GM21515 (cell line): ENCODE data around the gene PRKN.

ENCODE experiments used
- ATAC-seq: cut with Tn5 transposase; IDR thresholded peaks from one replicate; pipeline ENCODE4 v1.9.1; 2021; ENCODE audit not compliant: unreplicated experiment

The PRKN gene

DNA sequence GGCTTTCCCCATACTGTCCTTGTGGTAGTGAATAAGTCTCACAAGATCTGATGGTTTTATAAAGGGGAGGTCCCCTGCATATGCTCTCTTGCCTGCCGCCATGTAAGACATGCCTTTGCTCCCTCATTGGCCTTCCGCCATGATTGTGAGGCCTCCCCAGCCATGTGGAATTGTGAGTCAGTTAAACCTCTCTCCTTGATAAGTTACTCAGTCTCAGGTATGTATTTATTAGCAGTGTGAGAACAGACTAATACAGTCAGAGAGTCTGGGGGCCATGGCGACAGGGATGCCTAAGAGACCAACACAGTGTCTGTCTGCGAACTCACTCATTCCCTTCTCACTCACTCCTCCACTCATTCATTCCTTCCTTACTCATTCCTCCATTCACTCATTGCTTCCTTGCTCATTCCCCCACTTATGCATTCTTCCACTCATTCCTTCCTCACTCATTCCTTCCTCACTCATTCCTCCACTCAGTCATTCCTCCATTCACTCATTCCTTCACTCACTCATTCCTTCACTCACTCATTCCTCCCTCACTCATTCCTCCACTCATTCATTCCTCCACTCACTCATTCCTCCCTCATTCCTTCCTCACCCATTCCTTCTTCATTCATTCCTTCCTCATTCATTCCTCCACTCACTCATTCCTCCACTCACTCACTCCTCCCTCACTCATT is 1316.2 kb downstream of the PRKN start:
- no peak for ATAC-seq

DNA sequence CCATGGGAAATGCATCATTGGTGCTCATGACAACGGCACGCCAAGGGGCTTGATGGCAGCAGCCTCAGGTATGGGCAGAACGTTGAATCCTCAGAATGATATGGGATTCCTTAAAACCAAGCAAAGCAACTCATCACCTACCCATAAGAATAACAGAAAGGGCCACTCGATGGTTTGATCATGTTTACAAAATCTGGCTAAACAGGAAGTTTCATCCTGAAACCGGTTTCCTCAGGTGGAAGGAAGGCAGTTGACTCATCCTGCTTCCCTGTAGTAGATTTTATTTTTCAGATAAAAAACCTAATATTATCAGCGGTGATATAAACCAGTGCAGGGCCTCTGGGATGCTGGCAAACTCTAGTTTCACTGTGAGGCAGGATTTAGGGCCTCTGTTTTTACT is 1316.8 kb downstream of the PRKN start:
- ATAC-seq = no peak

DNA sequence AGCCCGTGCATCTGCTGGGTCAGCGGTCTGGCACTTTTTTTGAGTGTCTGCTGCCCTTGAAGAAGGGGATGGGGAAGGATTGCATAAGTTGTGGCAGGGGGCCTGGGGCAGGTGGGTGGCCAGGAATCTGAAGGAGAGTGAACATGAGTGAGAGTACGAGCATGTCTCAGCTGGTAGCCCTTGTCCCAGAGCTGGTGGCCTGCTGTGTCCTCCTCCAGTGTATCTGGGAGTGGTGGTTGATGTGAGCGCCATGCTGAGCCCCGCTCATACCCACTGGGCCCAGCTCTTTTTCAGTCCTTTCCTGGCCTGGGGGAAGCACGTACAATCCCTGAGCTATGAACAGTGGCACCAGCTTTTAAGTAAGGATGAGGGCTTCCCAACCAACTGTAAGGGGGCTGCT is 1317.5 kb downstream of the PRKN start:
- ATAC-seq = no peak

DNA sequence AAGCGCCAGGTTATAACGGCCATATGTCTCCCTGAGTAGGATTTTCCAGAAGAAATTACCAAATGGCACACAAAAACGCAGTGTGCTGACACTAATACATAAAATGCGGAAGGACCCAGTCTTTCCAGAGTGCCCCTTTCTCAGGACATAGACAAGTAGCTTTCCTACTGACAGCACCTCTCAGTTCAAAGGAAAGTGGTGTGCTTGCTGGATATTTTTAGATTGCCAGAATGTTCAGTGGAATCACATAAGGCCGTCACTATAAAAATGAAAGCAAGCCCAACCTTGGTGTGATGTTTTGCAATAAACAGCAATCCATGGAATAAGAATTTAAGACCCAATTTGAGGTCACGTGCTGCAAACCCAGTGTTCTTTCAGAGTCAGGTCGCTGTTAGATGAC is 1318.2 kb downstream of the PRKN start:
- no peak for ATAC-seq

DNA sequence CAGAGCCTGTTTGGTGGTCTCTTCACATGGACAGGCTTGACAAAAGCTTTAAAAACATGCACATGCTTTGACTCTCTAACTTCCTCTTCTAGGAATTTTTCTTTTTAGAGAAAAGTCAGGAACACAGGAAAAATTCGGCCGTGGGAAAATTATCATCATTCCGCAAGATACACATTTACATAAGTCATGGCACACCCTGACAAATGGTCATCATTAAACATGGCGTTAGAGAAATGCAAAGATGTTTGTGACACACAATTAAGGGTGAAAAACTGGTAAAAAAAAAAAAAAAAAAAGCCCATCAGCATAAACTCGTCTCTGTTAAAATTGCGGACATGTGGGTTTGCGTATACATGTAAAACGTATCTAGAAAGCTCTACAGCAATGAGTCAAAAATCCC is 1319.5 kb downstream of the PRKN start:
- ATAC-seq = no peak

DNA sequence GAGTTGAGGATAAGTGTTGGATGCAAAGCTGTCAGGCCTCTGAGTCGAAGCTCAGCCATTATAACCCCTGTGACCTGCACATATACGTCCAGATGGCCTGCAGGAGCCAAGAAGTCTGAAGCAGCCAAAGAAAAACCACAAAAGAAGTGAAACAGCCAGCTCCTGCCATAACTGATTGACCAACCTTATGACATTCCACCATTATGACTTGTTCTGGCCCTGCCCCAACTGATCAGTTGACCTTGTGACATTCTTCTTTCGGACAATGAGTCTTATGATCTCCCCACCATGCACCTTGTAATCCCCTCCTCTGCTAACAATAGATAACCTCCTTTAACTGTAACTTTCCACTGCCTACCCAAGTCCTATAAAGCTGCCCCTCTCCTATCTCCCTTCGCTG is 1320.0 kb downstream of the PRKN start:
- no peak for ATAC-seq

DNA sequence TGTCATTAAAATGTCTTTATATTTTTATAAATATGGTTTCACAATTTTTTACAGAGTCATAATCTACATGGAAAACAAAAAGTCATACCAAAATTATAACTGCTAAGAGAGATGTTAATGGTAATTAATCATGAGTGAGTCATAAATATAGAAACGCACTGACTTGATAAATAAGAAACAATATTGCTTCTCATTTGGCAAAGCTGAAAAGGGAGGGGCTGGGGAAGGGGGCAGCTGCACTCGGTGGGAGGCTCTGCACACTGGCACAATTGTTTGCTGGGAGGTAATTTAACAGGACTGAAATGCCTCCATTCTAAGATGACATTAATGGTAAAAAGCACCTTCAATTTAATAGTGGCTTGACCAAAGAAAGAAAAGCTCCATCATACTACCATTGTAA is 1320.5 kb downstream of the PRKN start:
- ATAC-seq = no peak

DNA sequence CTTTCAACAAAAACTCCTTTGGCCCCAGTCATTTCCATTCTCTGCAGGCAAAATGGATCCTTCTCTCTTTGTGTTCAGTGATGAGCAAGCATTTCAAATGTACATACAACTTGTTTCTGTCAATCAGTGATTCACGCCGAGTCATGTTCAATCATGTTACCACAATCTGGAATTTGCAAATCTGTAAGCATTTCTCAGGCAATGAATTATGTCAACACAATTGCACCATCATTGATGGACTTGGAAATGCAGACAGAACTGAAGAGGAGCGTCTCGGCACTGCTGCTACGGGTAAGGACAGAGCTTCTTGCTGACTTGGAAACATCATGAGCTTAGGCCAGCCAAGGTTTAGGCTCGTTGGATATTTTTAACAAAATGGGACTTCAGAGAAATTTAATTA is 1320.9 kb downstream of the PRKN start:
- no peak for ATAC-seq

DNA sequence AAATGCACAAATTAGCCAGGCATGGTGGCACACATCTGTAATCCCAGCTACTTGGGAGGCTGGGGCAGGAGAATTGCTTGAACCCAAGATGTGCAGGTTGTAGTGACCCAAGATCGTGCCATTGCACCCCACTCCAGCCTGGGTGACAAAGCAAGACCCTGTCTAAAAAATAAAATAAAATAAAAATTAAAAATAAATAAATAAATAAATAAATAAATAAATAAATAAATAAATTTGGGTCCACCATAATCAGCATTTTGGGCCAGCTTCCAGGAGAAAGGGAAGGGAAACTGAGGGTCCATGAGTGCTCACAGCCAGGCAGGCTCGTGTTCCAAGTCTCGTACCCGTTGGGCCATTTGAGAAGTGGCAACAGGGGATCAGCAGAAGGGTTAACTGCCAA is 1322.1 kb downstream of the PRKN start:
- ATAC-seq = no peak

DNA sequence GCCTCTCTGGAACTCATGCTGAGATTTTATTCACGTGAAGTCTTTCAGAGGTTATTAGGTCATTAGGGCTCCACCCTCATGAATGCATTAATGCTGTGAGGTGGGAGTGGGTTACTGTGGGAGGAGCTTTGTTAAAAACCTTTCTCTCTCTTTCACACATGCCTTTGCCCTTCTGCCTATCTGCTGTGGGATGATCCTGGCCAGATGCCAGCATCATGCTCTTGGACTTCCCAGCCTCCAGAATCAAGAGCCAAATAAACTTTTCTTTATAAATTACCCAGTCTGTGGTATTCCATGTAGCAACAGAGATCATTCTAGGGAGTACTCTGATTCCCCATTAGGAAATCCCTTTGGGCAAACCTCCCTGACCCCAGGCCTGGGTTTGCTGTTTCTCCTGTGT is 1323.8 kb downstream of the PRKN start:
- no peak for ATAC-seq

DNA sequence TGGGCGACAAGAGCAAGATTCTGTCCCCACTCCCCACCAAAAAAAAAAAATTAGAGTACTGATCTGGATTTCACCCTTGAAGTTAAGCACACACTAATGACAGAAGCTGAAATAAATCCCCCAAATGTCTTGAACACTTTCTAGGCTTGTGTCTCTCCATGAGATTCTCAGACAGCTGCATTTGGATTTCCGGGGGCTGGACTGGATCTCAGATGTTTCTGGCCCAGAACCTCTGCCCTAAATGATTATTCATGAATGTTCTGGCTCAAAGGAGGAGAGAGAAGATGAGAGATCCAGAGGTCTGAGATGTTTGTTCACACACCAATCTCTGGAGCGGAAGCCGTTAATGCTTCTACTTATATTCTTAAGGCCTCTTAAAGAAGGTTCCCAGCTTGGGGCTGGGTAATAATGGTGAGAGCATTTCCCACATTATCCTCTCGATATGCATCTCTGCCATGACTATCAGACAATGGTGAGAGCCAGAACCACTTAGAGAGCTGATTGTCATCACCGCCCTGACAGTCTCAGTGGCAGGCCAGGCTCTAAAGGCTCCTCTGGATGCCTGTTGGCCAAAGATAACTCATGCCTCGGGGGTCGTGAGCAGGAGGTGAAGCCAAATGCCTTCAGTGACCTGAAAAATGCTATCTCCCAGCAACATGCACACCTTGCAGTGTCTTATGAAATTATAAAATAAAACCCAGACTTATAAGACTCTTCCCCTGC is 1325.8 kb downstream of the PRKN start:
- ATAC-seq = no peak

DNA sequence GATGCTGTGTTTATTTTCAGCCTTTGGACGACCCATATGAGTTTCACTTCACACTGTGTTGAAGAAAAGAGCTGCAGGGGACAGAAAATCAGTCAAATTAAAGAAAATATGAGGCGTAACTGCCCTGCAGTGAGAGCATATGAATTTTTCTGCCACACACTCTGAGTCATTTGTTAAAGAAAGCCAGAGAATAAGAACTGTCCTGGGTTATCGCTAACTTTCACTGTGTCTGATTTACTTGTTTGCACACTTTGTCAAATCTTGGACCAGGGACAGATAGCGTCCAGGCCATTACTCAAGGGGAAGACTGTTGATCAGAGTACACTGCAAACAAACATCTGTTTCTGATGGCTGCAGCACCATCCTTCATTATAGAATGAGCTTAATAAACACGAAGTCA is 1326.9 kb downstream of the PRKN start:
- no peak for ATAC-seq

DNA sequence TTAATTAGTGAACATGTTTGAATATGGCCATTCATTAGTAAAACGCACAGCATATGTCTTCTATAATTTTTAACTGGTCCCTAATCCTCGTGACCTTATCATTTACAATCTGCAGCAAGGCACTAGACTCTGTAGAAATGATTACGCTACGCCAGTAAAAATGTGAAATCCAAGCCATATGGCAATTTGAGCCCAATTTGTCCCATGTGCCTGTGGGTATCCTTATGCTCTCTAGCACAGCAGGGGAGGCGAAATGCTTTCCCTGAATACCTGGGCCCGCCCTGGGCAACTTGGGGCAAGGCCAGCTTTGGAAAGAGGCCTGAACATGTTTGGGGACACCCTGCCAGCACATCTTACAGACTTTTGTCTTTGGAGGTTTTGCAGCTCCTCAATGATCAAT is 1331.0 kb downstream of the PRKN start:
- no peak for ATAC-seq

DNA sequence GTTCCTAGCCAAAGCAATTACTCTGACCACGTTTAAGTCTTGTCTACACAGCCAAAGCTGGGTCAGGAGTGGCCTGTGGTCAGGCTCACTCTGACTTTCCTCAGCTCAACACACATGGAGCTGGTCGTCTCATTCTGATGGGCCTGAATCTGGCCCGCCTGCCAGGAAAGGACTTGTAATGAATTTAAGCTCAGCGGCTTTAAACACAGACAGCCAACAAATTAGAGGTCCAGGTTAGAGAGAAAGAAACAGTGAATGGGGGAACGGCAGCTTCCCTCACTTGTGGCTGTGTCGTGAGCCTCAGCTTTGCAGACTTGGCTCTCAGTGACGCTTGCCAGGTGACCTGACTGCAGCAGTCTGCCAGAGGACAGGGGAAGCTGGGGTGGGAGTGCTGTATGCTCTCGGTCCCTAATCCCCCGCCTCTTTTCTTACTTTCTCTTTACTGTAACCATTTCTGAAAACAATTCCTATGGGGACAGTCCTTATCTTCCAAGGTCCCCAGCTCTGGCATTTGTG is 1331.8 kb downstream of the PRKN start:
- ATAC-seq = no peak

DNA sequence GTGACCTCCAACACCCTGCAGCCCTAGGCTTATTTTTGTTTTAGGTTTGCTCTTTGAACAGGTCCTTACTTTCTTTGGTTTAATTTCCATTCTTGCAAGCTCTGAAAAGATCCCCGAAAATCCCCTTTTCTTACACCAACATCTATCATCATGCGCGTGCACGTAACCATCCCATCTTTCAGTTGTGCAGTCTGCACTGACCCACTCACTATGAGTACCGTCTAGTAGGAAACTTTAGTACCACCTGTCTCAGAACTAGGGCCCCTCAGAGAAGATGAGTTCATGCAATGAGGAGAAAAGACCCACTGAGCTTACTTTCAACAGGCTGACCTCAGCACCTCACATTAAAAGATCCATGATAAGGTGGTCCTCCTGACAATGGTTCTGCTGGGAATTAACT is 1333.1 kb downstream of the PRKN start:
- ATAC-seq = no peak

DNA sequence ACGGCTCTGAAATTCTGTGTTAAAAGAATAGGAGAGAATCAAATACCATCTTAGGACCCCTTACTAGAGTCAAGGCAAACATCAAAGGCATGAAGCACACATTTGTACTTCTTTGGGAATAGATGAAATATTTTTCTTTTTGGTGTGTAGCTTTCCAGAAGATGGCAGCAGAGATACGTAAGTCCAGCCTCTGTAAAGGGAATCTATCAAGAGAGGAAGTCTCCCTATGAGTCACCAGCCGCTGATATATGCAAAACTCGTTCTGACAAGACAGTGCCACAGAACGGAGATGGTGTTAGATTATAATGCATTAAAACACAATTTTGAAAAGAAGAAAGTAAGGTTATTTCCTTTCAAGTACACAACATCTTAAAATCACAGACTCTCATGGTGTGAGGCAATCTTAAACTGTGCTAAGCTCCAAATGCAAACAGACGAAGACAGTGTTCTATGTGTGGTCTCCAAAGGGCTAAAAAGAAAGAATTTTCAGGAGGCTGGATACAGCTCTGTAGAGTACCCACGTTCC is 1333.7 kb downstream of the PRKN start:
- peak; percentile 100 for ATAC-seq

DNA sequence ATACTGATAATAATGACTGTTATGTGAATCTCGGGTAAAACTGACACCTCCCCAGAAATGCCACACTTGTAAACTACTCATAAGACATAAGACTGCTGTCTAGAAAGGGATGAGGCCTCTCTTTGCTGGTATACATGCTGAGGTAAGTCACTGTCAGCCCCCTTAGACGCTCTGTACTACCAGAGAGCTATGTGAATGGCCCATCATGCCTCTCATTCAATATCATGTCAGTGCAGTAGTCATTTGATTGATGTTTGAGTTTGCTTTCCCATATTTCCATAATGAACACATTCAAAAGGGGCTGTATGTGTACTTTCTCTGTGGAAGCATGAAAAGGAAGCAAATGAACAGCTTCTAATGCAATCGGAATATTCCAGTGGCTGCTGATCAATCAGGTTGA is 1334.3 kb downstream of the PRKN start:
- ATAC-seq = no peak

DNA sequence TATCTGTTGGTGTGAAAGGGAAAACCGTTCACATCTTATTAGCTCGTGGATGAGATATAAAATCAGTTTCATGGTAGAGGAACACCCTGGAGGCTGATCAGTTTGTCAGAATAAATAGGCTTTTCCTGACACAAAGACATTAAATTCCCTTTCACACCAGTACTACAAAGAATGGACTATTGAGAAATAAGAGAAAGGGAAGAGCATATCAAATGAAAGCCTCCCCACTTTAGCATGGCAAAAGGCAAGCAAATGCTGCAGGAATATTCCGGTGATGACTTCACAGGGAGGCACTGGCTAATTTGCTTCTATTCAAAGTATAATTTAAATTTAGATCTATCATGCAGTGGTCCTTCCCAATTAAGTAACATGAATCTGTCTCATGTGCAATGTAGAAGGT is 1337.8 kb downstream of the PRKN start:
- ATAC-seq = no peak

DNA sequence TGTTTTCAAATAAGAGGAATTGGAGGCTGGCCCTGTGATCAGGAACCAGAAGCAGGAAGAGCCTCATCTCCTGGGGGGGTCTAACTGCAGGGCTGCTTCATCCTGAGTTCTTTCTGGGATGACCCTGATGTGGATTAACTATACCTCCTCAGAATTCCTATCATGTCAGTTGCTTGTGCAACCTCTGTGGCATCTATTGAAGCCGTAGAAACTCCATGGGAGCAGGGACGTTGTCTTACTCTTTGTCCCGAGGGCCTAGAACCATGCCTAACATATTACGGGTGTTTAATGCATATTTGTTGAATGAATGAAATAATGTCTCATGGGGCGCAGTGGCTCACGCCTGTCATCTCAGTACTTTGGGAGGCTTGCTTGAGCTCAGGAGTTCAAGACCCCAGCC is 1343.6 kb downstream of the PRKN start:
- no peak for ATAC-seq

DNA sequence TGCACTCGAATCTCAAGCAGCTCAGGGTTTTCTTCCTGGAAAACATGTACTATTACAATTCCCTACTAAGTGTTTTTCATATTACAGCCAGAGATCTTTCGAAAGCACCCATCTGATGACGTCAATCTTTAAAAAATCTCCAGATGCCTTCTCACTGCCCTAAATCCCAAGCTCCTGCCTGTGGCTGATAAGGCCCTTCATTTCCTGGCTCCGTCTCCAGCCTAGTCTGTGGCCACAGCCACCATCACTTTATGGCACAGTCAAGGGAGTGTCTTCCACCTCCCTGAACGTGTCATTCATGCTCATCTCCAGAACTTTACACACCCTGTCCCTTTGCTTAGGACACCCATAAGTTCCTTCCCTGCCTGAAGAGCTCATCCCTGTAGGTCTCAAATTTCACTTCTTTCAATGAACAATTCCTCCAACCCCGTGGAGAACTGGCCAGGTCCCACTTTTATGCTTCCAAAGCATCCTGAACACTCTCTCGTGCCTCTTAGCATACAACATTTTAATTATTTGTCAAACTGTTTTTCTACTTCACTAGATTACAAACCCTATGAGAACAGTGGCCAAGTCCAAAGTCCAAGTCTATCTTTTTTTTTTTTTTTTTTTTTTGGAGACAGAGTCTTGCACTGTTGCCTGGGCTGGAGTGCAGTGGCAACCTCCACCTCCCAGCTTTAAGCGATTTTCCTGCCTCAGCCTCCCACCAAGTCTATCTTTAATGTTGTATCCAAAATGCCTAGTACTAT is 1347.6 kb downstream of the PRKN start:
- ATAC-seq = no peak

DNA sequence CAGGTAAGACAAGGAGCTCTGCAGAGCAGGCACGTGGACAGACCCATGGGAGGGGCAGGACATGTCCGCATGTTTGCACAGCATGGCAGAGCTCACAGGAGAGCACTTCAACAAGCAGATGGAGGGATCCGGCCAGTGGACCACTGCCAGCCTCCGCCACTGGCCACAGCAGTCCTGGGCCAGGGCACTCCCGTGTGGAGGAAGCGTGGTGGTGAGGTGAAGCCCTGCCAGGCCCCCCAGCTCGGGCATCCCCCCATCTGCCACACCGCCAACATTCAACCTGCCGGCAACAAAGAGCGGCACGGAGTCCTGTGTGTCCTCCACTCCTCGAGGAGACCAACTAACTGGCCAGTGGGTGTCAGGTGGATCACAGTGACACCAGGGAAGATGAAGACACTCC is 1349.5 kb downstream of the PRKN start:
- no peak for ATAC-seq

DNA sequence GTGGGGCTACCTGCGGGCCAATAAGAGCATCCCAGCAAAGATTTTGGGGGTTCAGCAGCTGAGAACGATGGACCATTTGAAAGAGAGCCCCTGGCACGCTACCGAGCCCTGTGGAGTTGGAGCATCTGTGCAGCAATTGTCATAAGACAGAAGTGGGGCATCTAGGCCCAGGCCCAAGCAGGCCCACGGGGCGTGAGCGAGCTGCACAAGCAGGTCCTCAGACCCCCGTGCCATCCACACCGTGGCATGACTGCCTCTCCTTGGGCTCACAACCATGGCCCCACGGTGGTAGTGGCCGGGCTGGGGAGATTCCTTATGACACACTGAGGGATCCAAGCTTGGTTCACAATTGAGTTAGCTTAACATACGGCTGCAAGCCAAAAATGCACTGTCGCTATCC is 1350.5 kb downstream of the PRKN start:
- no peak for ATAC-seq
